SK-N-SH treated with all-trans-retinoic acid at 6 μM for 48 hours (cell line): Measurements from ENCODE around the gene SDHA.
"Not testable (repeated sequence)": the region's sequence is repeated elsewhere in the genome, so short reads cannot be mapped to it uniquely, and the experiment has no call there.

Source experiments
- ATAC-seq: fragments of 200-7000 bp; cut with Tn5 transposase; 3 replicates; pipeline ENCODE4 v1.9.1; 2020; ENCODE audit warnings: mild to moderate bottlenecking, moderate library complexity
- ARNTL ChIP-seq: fragments of 450-650 bp; formaldehyde crosslinking; IDR thresholded peaks from 2 replicates; pipeline ENCODE4 v1.5.0; 2020; ENCODE audit warnings: low read depth, mild to moderate bottlenecking, moderate library complexity, borderline replicate concordance
- CREB5 ChIP-seq: fragments of 250-450 bp; sonication (Bioruptor Pico); IDR thresholded peaks from 2 replicates; pipeline ENCODE4 v1.5.1; 2020; ENCODE audit warnings: low read depth, mild to moderate bottlenecking, moderate library complexity
- ESRRG ChIP-seq: fragments of 250-450 bp; sonication (Bioruptor Pico); IDR thresholded peaks from 2 replicates; pipeline ENCODE4 v1.6.1; 2021; ENCODE audit warnings: mild to moderate bottlenecking
- GLIS3 ChIP-seq: fragments of 250-450 bp; sonication (Bioruptor Pico); IDR thresholded peaks from 2 replicates; pipeline ENCODE4 v1.5.0; 2020; ENCODE audit warnings: mild to moderate bottlenecking, moderate library complexity
- OSR1 ChIP-seq: fragments of 250-450 bp; sonication (Bioruptor Pico); IDR thresholded peaks from 2 replicates; pipeline ENCODE4 v1.8.0; 2022; ENCODE audit warnings: moderate library complexity, mild to moderate bottlenecking, inconsistent platforms
- PATZ1 ChIP-seq: fragments of 250-450 bp; sonication (Bioruptor Pico); IDR thresholded peaks from 2 replicates; pipeline ENCODE4 v1.8.0; 2020; ENCODE audit warnings: mild to moderate bottlenecking, moderate library complexity, borderline replicate concordance
- POU6F1 ChIP-seq: fragments of 250-450 bp; sonication (Bioruptor Pico); IDR thresholded peaks from 2 replicates; pipeline ENCODE4 v1.8.0; 2021; ENCODE audit warnings: low read depth, mild to moderate bottlenecking, moderate library complexity, borderline replicate concordance
- TCF4 ChIP-seq: fragments of 250-450 bp; sonication (Bioruptor Pico); IDR thresholded peaks from 2 replicates; pipeline ENCODE4 v1.8.0; 2021; ENCODE audit warnings: mild to moderate bottlenecking, moderate library complexity, borderline replicate concordance
- TSHZ2 ChIP-seq: fragments of 250-450 bp; sonication (Bioruptor Pico); IDR thresholded peaks from 2 replicates; pipeline ENCODE4 v1.5.0; 2020; ENCODE audit warnings: mild to moderate bottlenecking, moderate library complexity
- ZFP30 ChIP-seq: fragments of 450-650 bp; formaldehyde crosslinking; IDR thresholded peaks from 2 replicates; pipeline ENCODE4 v1.5.0; 2022; ENCODE audit warnings: mild to moderate bottlenecking, moderate library complexity
- ZNF70 ChIP-seq: fragments of 450-650 bp; formaldehyde crosslinking; IDR thresholded peaks from 2 replicates; pipeline ENCODE4 v1.5.0; 2020; ENCODE audit warnings: mild to moderate bottlenecking, moderate library complexity
- ZNF8 ChIP-seq: fragments of 450-650 bp; formaldehyde crosslinking; IDR thresholded peaks from 2 replicates; pipeline ENCODE4 v1.5.0; 2020; ENCODE audit warnings: mild to moderate bottlenecking, moderate library complexity

Gene SDHA

GRCh38 chr5:297991-298736 lies 80.0 kb downstream of the SDHA start:
- ATAC-seq, result not testable (repeated sequence)

- no peak for TF ChIP-seq GLIS3 (CRISPR knock-in tag)
- TF ChIP-seq OSR1 (CRISPR knock-in tag), result no peak
- no peak for TF ChIP-seq TCF4 (CRISPR knock-in tag)
- no peak for TF ChIP-seq ESRRG
- TF ChIP-seq CREB5 (CRISPR knock-in tag), result no peak
- no peak for TF ChIP-seq ZNF70 (CRISPR knock-in tag)
- TF ChIP-seq, all 23 proteins: peak for 0
- no peak for ATAC-seq
Measured at GRCh38 chr5:298737-299125, 80.6 kb downstream of the SDHA start.

GRCh38 chr5:299921-300320 lies 81.8 kb downstream of the SDHA start:
- not testable (repeated sequence) for ATAC-seq

- not testable (repeated sequence) for ATAC-seq
Measured at GRCh38 chr5:300691-301435, 82.7 kb downstream of the SDHA start.

GRCh38 chr5:302416-302815 lies 84.3 kb downstream of the SDHA start:
- not testable (repeated sequence) for ATAC-seq

GRCh38 chr5:302966-303365 lies 84.8 kb downstream of the SDHA start:
- TF ChIP-seq ZFP30 (CRISPR knock-in tag), result no peak
- no peak for TF ChIP-seq OSR1 (CRISPR knock-in tag)
- no peak for TF ChIP-seq PATZ1 (CRISPR knock-in tag)
- TF ChIP-seq ZNF8 (CRISPR knock-in tag), result no peak
- no peak for TF ChIP-seq POU6F1
- TF ChIP-seq TSHZ2 (CRISPR knock-in tag), result no peak
- no peak for TF ChIP-seq ARNTL (CRISPR knock-in tag)
- no peak for TF ChIP-seq GLIS3 (CRISPR knock-in tag)
- ATAC-seq, result no peak

GRCh38 chr5:303741-304140 lies 85.6 kb downstream of the SDHA start:
- not testable (repeated sequence) for ATAC-seq
